Measurements from ENCODE around the gene LBX1.

LBX1 gene

GRCh38 chr10:101224910-101225823 lies 4.1 kb downstream of the LBX1 start:
- peak; percentile 29 for DNase-seq

GRCh38 chr10:101224060-101224909 lies 5.0 kb downstream of the LBX1 start:
- peak; percentile 30 for DNase-seq

GRCh38 chr10:101223274-101224059 lies 5.8 kb downstream of the LBX1 start:
- no peak for DNase-seq

- DNase-seq, result no peak
These were observed 6.5 kb downstream of the LBX1 start for GRCh38 chr10:101222683-101223273.

- no peak for DNase-seq
These were observed 7.2 kb downstream of the LBX1 start for GRCh38 chr10:101221963-101222531.

- DNase-seq, result no peak
These were observed 7.7 kb downstream of the LBX1 start for GRCh38 chr10:101221549-101221948.

- no peak for DNase-seq
These were observed 9.3 kb downstream of the LBX1 start for GRCh38 chr10:101219946-101220451.

- no peak for DNase-seq
These were observed 9.9 kb downstream of the LBX1 start for GRCh38 chr10:101219139-101219945.

- DNase-seq, result no peak
These were observed 10.7 kb downstream of the LBX1 start for GRCh38 chr10:101218351-101219138.

GRCh38 chr10:101217450-101218281 lies 11.6 kb downstream of the LBX1 start:
- DNase-seq, result peak; percentile 79

GRCh38 chr10:101217044-101217425 lies 12.2 kb downstream of the LBX1 start:
- DNase-seq, result peak; percentile 50

GRCh38 chr10:101216207-101217043 lies 12.8 kb downstream of the LBX1 start:
- DNase-seq, result peak; percentile 50

- DNase-seq, result no peak
These were observed 13.7 kb downstream of the LBX1 start for GRCh38 chr10:101215397-101216206.

GRCh38 chr10:101214446-101215396 lies 14.5 kb downstream of the LBX1 start:
- peak; percentile 89 for DNase-seq

- no peak for DNase-seq
These were observed 20.7 kb downstream of the LBX1 start for GRCh38 chr10:101208543-101208942.

- no peak for DNase-seq
These were observed 22.2 kb downstream of the LBX1 start for GRCh38 chr10:101207026-101207425.
